Thyroid gland (tissue), 4 donors: Measurements from ENCODE around the gene HJV.
A peak's percentile ranks its signal among the peaks of the same experiment; 100 is the strongest.

Source experiments
- CTCF ChIP-seq, 6 experiments: fragments of 200-600 bp in 3 of 6; fragments of 450-650 bp in 3 of 6; sonication (generic) in 3 of 6; IDR thresholded peaks; one replicate each; pipeline ENCODE4 v1.5.1; 2016 to 2019; ENCODE audit warnings: antibody characterized with exemption in 6 of 6, mild to moderate bottlenecking in 2 of 6, inconsistent platforms in 1 of 6, moderate library complexity in 1 of 6
- POLR2A ChIP-seq, 2 donors: fragments of 450-650 bp; IDR thresholded peaks; one replicate each; pipeline ENCODE4 v1.6.1; 2017; ENCODE audit warnings: antibody characterized with exemption in 2 of 2, mild to moderate bottlenecking in 2 of 2, moderate library complexity in 1 of 2

- peak in 5 of 6 experiments; percentile 20 to 43 (median 34) for TF ChIP-seq CTCF (IDR thresholded peaks at IDR 0.05)
- no peak for TF ChIP-seq POLR2A (IDR thresholded peaks at IDR 0.05)
Measured at GRCh38 chr1:146032631-146033219, 11.2 kb upstream of the HJV start.
